GM12878 (cell line): ENCODE data around the gene TP63. TPM values are rescaled to one million over a fixed set of nuclear protein-coding genes. Genes with fewer than 3 reads are reported as not detected.

Source experiments
- ATAC-seq: fragments of 200-7000 bp; cut with Tn5 transposase; 3 replicates; pipeline ENCODE4 v1.9.1; 2020; ENCODE audit warnings: mild to moderate bottlenecking, moderate library complexity
- BruUV-seq: library from RNA; stranded (reverse); fragments of 400-500 nt; replicated peaks from 2 replicates; lab custom pipeline; 2021; lab: Mats Ljungman, UMichigan
- CTCF ChIA-PET: fragments of 300-600 bp; sonication (Branson Sonifier 250); formaldehyde crosslinking; extraction: SDS; loops from one replicate; lab custom pipeline; 2021; ENCODE audit warnings: inconsistent platforms; lab: Yijun Ruan, JAX
- POLR2A ChIA-PET: fragments of 350-600 bp; formaldehyde crosslinking; extraction: SDS; loops from one replicate; lab custom pipeline; 2021; ENCODE audit warnings: inconsistent platforms; lab: Charles Lee
- RAD21 ChIA-PET: fragments of 300-600 bp; sonication (Branson Sonifier 250); formaldehyde crosslinking; loops from one replicate; lab custom pipeline; 2023; ENCODE audit warnings: antibody characterized with exemption; ENCODE audit not compliant: unreplicated experiment; lab: Charles Lee
- SMC1A ChIA-PET: fragments of 300-600 bp; sonication (Branson Sonifier 250); formaldehyde crosslinking; loops from one replicate; lab custom pipeline; 2023; ENCODE audit not compliant: unreplicated experiment, uncharacterized antibody; lab: Charles Lee
- DNase-seq: peaks from one replicate; pipeline ENCODE4 v3.0.0-alpha.2; 2011; ENCODE audit warnings: low read depth, low spot score
- FAIRE-seq: peaks from 3 replicates; lab custom pipeline; 2011; peaks lifted over from hg19 to GRCh38; lab: Jason Lieb, UNC
- H2AFZ ChIP-seq: 2 replicates; pipeline ENCODE4 v1.6.0; 2011; ENCODE audit warnings: low read depth, low read length, control low read depth; ENCODE audit not compliant: control insufficient read depth
- H3K27ac ChIP-seq: 2 replicates; pipeline ENCODE4 v1.5.1; 2011; ENCODE audit warnings: control low read depth; ENCODE audit not compliant: control insufficient read depth, insufficient read depth
- H3K27me3 ChIP-seq, 2 experiments: replicated peaks in 1 of 2; 2 replicates each; pipeline versions ENCODE4 v1.6.0 to v1.6.1; 2011; ENCODE audit warnings: low read length in 1 of 2; ENCODE audit not compliant: control insufficient read depth in 2 of 2, insufficient read depth in 2 of 2
- H3K36me3 ChIP-seq, 2 experiments: 2 replicates each; pipeline ENCODE4 v1.5.1; 2011; ENCODE audit warnings: low read length in 1 of 2; ENCODE audit not compliant: control insufficient read depth in 2 of 2, insufficient read depth in 2 of 2
- H3K4me1 ChIP-seq: 2 replicates; pipeline ENCODE4 v1.6.1; 2011; ENCODE audit warnings: mild to moderate bottlenecking, low read length, moderate library complexity, mixed read lengths; ENCODE audit not compliant: control insufficient read depth, insufficient read depth
- H3K4me2 ChIP-seq: 2 replicates; pipeline ENCODE4 v1.6.0; 2011; ENCODE audit warnings: control low read depth; ENCODE audit not compliant: control insufficient read depth, insufficient read depth
- H3K4me3 ChIP-seq: fragments of 200-600 bp; sonication (generic); 2 replicates; pipeline ENCODE4 v1.5.1; 2016
- H3K79me2 ChIP-seq: 2 replicates; pipeline ENCODE4 v1.6.0; 2011; ENCODE audit warnings: low read length; ENCODE audit not compliant: control insufficient read depth, insufficient read depth
- H3K9ac ChIP-seq: 2 replicates; pipeline ENCODE4 v1.8.0; 2011; ENCODE audit warnings: low read length, control low read depth, mixed read lengths; ENCODE audit not compliant: control insufficient read depth, insufficient read depth
- H3K9me3 ChIP-seq: replicated peaks from 3 replicates; pipeline ENCODE4 v1.5.1; 2011; ENCODE audit warnings: mild to moderate bottlenecking, low read length; ENCODE audit not compliant: control insufficient read depth, insufficient read depth
- H4K20me1 ChIP-seq: 2 replicates; pipeline ENCODE4 v1.6.0; 2011; ENCODE audit not compliant: control insufficient read depth, insufficient read depth
- HCFC1 ChIP-seq: fragments of 150-350 bp; IDR thresholded peaks from 2 replicates; pipeline ENCODE4 v1.6.1; 2014; ENCODE audit warnings: low read length
- JUNB ChIP-seq: IDR thresholded peaks from 2 replicates; pipeline ENCODE4 v1.6.1; 2016; ENCODE audit warnings: antibody characterized with exemption, mild to moderate bottlenecking
- KLF5 ChIP-seq: fragments of 450-650 bp; IDR thresholded peaks from 2 replicates; pipeline ENCODE4 v1.6.1; 2014; ENCODE audit warnings: mild to moderate bottlenecking; ENCODE audit not compliant: partially characterized antibody
- MTA2 ChIP-seq: fragments of 450-650 bp; IDR thresholded peaks from 2 replicates; pipeline ENCODE4 v1.6.1; 2016; ENCODE audit warnings: low read depth, mild to moderate bottlenecking, moderate library complexity
- RUNX3 ChIP-seq: IDR thresholded peaks from 2 replicates; pipeline ENCODE4 v1.6.1; 2012; ENCODE audit warnings: low read length, inconsistent platforms
- SKIL ChIP-seq: fragments of 450-650 bp; IDR thresholded peaks from 2 replicates; pipeline ENCODE4 v1.6.1; 2017; ENCODE audit warnings: mild to moderate bottlenecking, low read depth, inconsistent platforms; ENCODE audit not compliant: poor library complexity, severe bottlenecking
- WGBS: methylation state at CpG from one replicate; pipeline ENCODE4 v1.1.6; 2016; ENCODE audit warnings: low lambda C conversion rate; ENCODE audit not compliant: insufficient replicate concordance, insufficient coverage; ENCODE audit errors: missing lambda C conversion rate; 5-methylcytosine and 5-hydroxymethylcytosine counted together
- in situ Hi-C: fragments of 300-500 bp; cut with MboI; formaldehyde crosslinking; loops from 9 replicates; pipeline ENCODE4 v1.14.3; 2018; ENCODE audit warnings: mixed read lengths
- intact Hi-C: fragments of 100-400 bp; cut with micrococcal nuclease; formaldehyde crosslinking; loops from one replicate; pipeline ENCODE4 v1.14.2; 2022; ENCODE audit not compliant: unreplicated experiment
- polyA plus RNA-seq, 11 experiments: library from polyadenylated mRNA; depleted of rRNA in 4 of 11; unstranded in 6 of 11; stranded (reverse) in 5 of 11; fragments of >200 nt; fragmentation: Nextera tagmentation in 4 of 11; fragmentation: Illumina TruSeq in 1 of 11; extraction: Ambion mirVana in 4 of 11; extraction: Trizol in 1 of 11; gene quantifications; 1 replicate in 1 of 11; 2 replicates in 10 of 11; pipeline versions ENCODE4 v1.2.1 to v1.2.3, GENCODE V29; 2011 to 2016; ENCODE audit warnings: inconsistent platforms in 2 of 11, missing spikeins in 2 of 11, low read depth in 1 of 11
- total RNA-seq, 4 experiments: library from RNA; depleted of rRNA in 3 of 4; stranded (reverse); fragments of >200 nt in 3 of 4; fragmentation: Illumina TruSeq in 1 of 4; extraction: Trizol in 1 of 4; gene quantifications; 2 replicates each; pipeline versions ENCODE4 v1.2.1 to v1.2.3, GENCODE V29; 2013 to 2021

TP63 gene
- total and polyA plus RNA-seq, 10 of the 15 experiments (the other 5 are each of a cell fraction or from before 2014, with no cell fraction given): 1.4 to 10.8 (median 6.2) TPM

GRCh38 chr3:189735913-189736312 lies 104.7 kb downstream of the TP63 start:
- H3K79me2 ChIP-seq: no peaks in the 10 kb centered on the region
- H3K27me3 ChIP-seq: no peaks in the 10 kb centered on the region
- in situ Hi-C loops: no loop called here
- H4K20me1 ChIP-seq: no peaks in the 10 kb centered on the region
- FAIRE-seq: no peak
- H3K4me1 ChIP-seq: no peaks in the 10 kb centered on the region
- no peak overlapping the region for H3K4me3 ChIP-seq
- H3K36me3 ChIP-seq: no peaks in the 10 kb centered on the region
- H3K9ac ChIP-seq: no peak overlapping the region
- CTCF ChIA-PET: interaction anchor here (1.2 kb wide), 1 partner anchor 224 kb away, joined by 4 read pairs; no protein-coding TSS in a partner anchor
- POLR2A ChIA-PET: interaction anchor here (0.6 kb wide), 1 partner anchor 14 kb away, joined by 3 read pairs; no protein-coding TSS in a partner anchor
- RAD21 ChIA-PET: no interaction called here
- H2AFZ ChIP-seq: no peak overlapping the region
- no peak overlapping the region for H3K27ac ChIP-seq
- H3K9me3 ChIP-seq: no peaks in the 10 kb centered on the region; the same call in 1 of the 3 replicates
- intact Hi-C loops: no loop called here
- SMC1A ChIA-PET: no interaction called here
- TF ChIP-seq HCFC1 (no peak), KLF5 (no peak), MTA2 (no peak)
- ATAC-seq: no peak
- no peak for DNase-seq
- H3K4me2 ChIP-seq: no peak overlapping the region
- BruUV-seq: no TSS peak

- no TSS peak for BruUV-seq
- in situ Hi-C loops: no loop called here
- Histone ChIP-seq H3K4me1 (no peaks in the 10 kb centered on the region), H3K27ac (no peak overlapping the region), H3K4me2 (no peak overlapping the region), H3K36me3 (no peaks in the 10 kb centered on the region), H3K27me3 (no peaks in the 10 kb centered on the region), H3K4me3 (no peak overlapping the region), H3K79me2 (no peaks in the 10 kb centered on the region), H3K9ac (no peak overlapping the region), H4K20me1 (no peaks in the 10 kb centered on the region), H3K9me3 (no peaks in the 10 kb centered on the region; the same call in 1 of the 3 replicates), H2AFZ (no peak overlapping the region)
- ChIA-PET CTCF (interaction anchor here (1.2 to 1.6 kb wide), 2 partner anchors 225 to 397 kb away, joined by 3 to 4 read pairs; no protein-coding TSS in a partner anchor), POLR2A (no interaction called here), SMC1A (interaction anchor here (0.8 kb wide), 1 partner anchor 17 kb away, joined by 3 read pairs; no protein-coding TSS in a partner anchor), RAD21 (no interaction called here)
- intact Hi-C loops: no loop called here
- FAIRE-seq: no peak
- no peak for ATAC-seq
- WGBS: 2% methylated on average over 2 of the region's 2 CpGs
- TF ChIP-seq SKIL: no peak
- TF ChIP-seq JUNB: peak; percentile 20; the same call in 1 of the 2 replicates
- TF ChIP-seq RUNX3: peak; percentile 61
- TF ChIP-seq, all 136 proteins: peak for 2
- DNase-seq: no peak
Measured at GRCh38 chr3:189737071-189737470, 105.9 kb downstream of the TP63 start.
